ENCODE data around the gene GALNT6.

GALNT6 gene

DNA sequence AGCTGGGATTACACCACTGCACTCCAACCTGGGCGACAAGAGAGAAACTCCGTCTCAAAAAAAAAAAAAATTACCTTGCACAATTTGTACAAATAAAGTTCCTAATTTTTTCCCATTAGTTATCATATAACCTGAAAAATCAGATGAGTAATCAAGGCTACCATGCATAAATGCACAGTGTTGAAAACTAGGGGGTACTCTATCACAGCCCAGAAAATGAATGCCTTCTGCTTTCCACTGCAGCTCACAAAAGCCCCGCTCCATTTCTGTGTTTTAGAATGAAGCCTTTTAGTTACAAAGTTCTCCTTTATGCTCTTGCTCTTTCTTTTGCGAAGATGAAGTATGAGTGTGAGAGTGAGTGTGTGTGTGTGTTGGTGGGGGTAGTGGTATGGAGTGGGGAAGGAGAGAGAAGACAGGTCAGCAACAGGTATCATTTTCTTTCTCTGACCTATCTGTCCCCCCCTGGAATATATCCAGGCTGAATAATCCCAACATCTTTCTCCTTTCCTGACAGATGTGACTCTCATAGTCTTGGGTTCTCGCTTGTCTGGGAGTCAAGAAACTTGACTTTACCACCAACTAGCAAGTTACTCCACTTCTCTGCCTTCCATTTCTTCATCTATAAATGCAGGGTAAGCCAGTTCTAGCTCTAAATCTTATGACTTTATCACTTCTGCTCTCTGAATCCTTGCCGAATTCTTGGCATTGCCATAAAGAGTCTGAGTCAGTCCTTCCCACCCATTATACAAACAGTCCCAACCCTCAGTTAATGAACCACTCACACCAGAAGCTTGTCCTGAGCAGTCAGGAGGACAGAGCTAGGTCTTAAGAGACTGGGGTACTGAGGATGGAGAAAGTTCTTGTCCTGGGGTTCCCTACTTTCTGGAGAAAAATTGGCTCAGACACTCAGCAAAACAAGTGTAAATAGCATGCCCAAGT lies 83.3 kb downstream of the GALNT6 start:
- peak; percentile 71 for DNase-seq (ENCODE audit: low read depth)
- TF ChIP-seq, protein P1, sequence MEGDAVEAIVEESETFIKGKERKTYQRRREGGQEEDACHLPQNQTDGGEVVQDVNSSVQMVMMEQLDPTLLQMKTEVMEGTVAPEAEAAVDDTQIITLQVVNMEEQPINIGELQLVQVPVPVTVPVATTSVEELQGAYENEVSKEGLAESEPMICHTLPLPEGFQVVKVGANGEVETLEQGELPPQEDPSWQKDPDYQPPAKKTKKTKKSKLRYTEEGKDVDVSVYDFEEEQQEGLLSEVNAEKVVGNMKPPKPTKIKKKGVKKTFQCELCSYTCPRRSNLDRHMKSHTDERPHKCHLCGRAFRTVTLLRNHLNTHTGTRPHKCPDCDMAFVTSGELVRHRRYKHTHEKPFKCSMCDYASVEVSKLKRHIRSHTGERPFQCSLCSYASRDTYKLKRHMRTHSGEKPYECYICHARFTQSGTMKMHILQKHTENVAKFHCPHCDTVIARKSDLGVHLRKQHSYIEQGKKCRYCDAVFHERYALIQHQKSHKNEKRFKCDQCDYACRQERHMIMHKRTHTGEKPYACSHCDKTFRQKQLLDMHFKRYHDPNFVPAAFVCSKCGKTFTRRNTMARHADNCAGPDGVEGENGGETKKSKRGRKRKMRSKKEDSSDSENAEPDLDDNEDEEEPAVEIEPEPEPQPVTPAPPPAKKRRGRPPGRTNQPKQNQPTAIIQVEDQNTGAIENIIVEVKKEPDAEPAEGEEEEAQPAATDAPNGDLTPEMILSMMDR (IDR thresholded peaks at IDR 0.05; ENCODE audit: control insufficient read depth, insufficient read depth, low read depth, low read length, missing control alignments): no peak
- H3K4me3 ChIP-seq (ENCODE audit: control insufficient read depth, low read depth, low read length): no peak overlapping the region

DNA sequence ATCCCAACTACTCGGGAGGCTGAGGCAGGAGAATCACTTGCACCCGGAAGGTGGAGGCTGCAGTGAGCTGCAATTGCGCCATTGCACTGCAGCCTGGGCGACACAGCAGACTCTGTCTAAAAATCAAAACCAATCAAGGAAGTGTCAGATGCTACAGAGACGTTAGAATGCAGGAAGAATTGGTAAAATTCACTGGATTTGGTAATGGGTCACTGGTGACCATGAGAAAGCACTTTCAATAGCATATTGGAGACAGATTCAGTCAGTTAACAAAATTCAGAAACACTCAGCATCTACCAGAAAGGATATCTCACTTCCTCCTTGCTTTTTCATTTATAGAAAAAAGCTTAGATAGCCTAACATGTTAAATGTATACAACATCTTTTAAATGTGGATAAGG lies 84.7 kb downstream of the GALNT6 start:
- no peak overlapping the region for H3K4me3 ChIP-seq (ENCODE audit: control insufficient read depth, low read depth, low read length)
- DNase-seq (ENCODE audit: low read depth): no peak
- TF ChIP-seq, protein P1 (IDR thresholded peaks at IDR 0.05; ENCODE audit: control insufficient read depth, insufficient read depth, low read depth, low read length, missing control alignments): no peak

All from AG09309 (cell line).